GM18861 (cell line): ENCODE measurements around the gene FAM193A.

Experiments used
- ATAC-seq: cut with Tn5 transposase; IDR thresholded peaks from one replicate; pipeline ENCODE4 v1.9.1; 2021; ENCODE audit not compliant: unreplicated experiment

FAM193A gene

DNA sequence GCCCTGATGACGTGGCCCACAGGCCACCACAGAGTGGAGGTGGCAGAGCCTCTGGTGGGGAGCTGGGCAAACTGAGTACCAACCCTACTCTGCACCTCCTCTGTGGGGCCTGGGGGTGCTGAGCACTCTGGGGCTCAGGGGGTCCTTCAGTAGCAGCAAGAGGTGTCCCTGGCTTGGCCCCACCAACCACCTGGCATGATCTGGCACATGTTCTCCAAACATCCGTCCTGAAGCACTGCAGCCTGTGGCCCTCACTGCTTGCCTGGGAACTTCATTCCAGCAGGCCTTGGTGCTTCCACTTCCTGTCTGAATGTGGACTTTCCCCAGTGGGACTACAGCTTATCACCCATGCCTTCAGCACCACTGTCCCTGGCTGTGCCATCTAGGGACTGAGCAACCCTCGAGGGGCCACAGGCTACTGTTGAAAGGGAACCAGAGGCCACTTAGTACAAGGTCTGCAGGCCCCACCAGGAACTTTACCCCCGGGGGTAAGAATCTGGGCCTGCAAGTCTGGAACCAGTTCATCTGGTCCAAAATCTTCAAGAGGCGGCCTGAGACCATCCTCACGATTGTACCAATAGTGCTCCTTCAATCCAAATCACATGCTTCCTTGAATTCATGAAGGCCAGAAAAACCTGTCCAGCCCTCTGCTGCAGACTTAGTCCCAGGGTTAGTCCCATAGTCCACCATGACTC lies 206.5 kb downstream of the FAM193A start:
- no peak for ATAC-seq

GRCh38 chr4:2743518-2744445 lies 207.3 kb downstream of the FAM193A start:
- no peak for ATAC-seq

DNA sequence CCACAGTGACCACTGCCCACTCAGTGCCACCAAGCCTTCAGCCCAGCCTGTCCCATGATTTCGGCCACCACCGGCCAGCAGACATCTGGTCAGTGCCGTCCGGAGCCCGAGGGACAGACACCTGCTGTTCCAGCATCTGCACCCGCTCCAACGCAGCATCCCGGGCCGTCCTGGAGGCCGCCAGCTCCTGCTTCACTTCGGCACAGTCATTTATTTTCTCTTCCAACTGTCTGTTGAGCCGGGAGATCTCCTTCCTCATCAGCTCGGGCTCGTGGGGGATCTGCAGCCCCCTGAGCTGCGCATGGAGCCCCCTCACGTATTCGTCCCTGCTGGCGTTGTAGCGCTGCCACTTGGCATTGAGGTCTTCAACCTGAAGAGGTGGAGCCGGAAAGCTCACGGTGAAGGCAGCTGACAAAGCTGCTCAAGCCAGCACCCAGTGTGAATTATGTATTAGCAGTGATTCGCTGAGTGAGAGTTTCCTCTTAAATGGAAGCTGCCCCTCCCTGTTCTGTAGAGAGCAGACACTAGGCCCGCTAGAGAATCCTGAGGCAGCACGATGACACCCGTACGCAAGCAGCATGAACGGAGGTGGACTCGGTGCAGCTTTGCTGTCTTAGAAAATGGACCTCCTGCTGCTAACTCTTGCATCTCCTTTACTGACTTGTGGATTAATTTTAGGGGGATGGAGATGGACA lies 208.3 kb downstream of the FAM193A start:
- ATAC-seq = no peak

- no peak for ATAC-seq
These were observed 209.1 kb downstream of the FAM193A start for GRCh38 chr4:2745516-2745915.

DNA sequence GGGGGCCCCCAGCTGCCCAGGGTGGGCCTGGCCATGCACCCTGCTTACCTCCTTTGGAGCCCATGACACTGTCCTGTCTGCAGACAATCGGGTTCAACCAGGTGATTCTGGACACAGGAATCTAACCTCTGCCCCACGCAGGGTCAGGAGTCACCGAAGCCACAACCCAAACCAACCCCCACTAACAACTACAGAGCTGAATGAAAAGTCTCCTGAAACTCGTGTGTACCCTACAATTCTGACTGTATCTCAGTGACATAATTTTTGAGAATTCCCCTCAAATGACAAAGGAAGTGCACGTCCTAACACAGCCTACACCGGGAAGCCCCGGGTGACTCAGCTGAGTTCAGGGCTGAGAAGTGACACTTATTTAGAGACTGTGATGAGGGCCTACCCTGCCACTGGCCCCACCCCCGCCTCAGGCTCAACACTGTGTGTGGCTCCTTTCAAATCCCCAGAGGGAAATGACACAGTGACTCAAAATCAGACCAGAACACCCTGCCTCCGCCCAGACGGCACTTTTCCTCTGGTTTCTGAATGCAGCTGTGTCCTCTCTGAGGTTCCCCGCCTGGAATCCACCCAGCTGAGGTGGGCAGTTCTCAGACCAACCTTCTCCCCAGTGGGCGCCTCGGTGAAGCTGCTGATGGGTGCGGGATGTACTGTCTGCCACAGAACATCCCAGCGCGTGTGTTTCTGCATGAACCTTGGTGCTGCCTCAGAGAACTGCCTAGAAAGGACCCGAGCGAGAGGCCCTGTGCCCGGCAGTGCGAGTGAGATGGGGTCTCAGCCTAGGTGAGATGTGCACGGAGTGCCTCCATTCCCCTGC lies 209.7 kb downstream of the FAM193A start:
- ATAC-seq = peak; percentile 83

DNA sequence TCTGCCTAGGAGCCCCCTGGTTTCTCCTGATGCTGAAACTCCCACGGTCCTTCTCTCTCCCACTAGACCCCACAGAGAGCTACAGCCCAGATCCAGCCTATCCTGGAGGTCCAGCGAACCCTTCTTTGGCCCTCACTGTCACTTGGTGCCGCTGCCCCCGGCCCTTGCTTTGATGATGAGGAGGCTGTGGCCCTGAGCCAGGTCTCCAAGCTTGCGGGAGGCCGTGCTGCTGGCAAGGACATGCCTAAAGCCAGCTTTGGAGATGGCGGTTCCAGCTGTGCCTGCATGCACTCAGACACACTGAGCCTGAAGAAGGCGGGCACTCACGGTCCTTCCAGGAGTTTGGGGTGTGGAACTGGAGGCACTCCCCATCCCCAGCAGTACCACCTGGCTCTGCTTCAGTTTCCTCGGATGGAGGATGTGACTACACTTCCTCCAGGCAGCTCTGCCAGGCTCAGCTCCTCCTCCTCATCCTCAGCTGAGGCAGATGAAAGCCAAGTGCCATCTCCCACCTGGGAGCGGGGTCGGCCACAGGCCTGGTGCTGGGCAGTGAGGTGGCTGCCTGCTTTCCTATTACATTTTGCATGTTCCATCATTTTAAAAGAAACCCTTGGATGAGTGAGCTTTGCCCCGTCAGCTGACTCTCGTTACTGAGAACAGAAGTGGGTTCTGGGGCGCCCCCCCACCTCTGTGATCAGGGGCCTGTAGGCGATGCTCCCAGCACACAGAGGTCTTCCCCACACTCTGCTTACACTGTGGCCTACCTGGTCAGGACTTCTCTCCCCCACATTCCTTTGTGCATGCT lies 210.6 kb downstream of the FAM193A start:
- ATAC-seq = no peak

- ATAC-seq = no peak
These were observed 214.5 kb downstream of the FAM193A start for GRCh38 chr4:2750719-2751605.

DNA sequence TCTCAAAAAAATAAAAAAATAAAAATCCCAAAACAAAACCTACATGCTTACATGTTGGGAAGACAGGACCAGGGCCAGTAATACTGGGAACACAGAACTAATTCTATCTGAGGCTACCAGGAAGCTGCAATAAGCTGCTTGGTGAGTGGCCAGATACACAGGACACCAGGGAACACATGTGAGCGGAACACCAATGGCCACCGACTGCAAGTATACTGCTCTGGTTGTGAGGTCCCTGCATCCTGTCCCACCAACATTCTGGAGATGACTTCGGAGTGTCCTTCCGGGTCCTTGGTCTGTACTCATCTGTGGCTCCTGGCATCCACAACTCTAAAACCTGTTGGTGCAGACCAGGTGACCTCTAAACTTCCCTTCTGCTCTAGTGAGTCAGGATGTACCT lies 217.0 kb downstream of the FAM193A start:
- no peak for ATAC-seq

DNA sequence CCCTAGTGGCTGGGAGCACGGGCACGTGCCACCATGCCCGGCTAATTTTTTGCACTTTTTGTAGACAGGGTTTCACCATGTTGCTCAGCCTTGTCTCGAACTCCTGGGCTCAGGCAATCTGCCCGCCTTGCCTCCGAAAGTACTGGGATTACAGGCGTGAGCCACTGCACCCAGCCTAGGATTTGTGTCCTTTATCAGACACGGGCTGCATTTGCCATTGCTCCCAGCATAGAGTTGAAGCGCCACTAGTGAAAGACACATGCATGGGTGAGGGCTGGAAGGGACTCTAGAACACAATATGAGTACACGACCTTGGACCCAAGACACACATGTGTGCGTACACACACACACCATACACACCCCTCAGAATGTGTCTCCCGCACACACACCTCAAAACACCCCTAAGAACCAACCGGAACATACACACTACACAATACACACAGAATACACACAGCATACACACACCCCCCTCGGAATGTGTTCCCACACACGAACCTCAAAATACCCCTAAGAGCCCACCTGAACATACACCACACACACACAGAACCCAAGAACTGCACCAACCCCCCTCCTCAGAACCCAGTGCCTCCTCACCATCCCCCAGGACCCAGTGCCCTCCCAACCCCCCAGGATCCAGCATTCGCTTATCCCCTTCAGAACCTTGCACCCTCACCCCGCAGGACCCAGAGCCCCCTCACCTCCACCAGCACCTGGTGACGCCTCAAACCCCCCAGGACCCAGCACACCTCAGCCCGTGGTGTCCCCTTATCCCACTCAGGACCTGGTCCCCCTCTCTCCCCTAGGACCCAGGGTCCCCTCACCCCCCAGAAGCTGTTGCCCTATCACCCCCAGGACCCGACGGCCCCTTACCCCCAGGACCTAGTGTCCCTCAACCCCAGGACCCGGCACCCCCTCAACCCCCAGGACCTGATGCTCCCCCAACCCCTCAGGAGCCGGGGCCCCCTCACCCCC lies 218.7 kb downstream of the FAM193A start:
- no peak for ATAC-seq

DNA sequence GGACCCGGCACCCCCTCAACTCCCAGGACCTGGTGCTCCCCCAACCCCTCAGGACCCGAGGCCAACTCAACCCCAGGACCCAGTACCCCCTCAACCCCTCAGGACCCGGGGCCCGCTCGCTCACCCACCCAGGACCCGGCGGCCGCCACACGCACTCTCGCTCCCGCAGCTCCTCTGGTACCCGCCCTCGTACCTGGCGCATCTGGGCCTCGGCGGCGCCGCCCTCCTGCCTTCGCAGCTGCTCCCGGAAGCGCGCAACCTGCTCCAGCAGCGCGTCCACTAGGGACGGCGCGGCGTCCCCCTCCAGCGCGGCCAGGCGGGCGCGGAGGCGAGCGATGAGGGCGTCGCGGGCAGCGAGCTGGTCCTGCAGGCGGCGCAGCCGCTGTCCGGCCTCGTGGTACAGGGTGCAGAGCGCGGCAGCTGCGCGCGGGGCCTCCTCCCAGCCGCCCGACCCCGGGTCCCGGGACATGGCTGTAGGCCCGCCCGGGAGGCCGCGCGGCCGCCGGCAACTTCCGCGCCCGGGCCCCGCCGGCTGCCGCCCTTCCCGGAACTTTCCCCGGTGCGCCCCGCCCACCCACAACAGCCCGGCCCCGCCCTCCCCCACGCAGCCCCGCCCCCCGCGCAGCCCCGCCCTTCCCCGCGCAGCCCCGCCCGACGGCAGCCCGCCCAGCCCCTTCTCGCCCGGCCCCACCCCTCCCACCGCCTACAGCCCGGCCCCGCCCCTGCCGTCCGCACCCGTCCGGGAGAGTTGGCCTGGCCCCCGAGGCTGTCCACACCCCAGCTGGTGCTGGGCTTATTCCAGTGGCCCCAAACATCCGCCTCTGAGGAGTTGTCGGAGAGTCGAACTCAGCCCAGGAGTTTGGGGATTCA lies 219.6 kb downstream of the FAM193A start, which contains the start of gene TNIP2:
Gene TNIP2 (minus strand): TSS at position 516 of the 870 bp plus-strand sequence. CDS start 47 bp downstream, at position 469.
- ATAC-seq = peak; percentile 51

DNA sequence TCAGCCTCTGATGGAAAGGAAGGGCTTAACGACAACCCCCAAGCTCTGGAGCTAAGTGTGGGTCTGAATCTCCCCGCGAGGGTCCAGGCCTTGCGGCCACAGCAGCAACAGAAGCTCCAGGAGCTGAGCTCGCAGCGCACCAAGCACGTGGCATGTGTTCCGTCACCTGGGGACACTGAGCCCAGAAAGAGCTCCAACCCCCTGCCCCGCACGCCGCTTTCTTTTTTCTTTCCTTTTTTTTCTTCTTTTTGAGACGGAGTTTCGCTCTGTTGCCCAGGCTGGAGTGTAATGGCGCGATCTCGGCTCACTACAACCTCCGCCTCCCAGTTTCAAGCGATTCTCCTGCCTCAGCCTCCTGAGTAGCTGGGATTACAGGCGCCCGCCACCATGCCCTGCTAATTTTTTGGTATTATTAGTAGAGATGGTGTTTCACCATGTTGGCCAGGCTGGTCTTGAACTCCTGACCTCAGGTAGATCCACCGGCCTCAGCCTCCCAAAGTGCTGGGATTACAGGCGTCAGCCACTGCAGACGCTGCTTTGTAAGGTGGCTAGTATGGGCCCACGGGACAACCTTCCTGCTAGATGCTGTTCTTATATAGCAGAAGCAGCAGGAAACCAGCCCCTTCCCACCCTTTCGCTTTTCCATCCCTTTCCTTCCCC lies 220.4 kb downstream of the FAM193A start:
- no peak for ATAC-seq

DNA sequence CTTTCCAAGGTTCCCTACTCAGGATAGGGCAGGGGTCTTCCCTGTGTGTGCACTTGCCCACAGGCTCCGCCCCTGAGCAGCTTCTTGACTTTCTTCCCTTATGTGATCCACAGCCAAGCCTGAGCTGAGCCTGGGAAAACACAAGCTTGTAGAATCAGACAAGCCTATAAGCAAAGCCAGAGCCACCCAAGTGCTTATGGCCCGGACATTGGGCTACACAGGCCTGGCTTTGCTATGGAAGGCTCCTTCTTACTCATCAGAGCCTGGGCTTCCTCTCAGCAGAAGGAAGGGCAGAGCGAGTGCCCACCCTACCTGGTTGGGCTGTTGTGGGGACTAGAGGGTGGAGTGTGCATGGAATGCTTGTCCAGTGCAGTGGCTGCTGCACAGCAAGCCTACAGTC lies 221.0 kb downstream of the FAM193A start:
- ATAC-seq = no peak

DNA sequence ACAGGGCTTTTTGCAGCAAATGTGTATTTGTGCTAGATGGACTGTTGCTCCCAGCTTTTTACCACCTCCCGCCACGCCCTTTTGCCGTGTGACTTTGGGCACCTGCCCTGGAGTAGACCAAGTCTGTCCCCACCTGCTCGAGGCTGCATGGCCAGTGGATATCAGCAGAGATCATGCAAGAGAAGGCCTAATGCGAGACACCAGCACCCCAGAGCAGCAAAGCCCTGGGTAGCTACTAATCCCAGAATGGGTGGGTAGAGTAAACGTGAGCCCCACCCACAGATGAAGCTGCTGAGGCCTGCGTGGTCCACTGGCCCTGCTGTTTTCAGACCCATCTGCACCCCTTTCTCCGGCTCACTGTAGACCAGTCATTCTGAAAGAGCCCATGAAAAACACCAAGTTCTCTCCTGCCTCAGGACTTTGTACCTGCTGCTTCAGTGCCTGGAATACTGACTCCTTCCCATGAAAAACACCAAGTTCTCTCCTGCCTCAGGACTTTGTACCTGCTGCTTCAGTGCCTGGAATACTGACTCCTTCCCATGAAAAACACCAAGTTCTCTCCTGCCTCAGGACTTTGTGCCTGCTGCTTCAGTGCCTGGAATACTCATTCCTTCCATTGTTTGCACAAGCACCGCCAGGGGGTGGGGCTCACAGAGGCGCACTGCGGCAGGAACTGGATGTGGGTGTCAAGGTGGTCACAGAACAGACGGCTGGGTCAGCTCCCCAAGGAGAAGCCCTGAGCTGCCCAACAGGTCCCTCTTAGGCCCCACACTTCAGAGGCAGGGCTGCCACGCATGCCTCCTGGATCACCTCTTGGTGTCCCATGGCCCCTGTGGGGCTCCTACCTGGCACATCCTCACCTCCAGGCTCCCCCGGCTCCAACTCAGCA lies 224.8 kb downstream of the FAM193A start:
- ATAC-seq = no peak

- no peak for ATAC-seq
These were observed 225.6 kb downstream of the FAM193A start for GRCh38 chr4:2762048-2762447.
